Measurements from ENCODE around the gene ARHGAP28. TPM values are rescaled to one million over a fixed set of nuclear protein-coding genes. Genes with fewer than 3 reads are reported as not detected.

The ARHGAP28 gene
- total and polyA plus RNA-seq, 10 of the 15 experiments (the other 5 are each of a cell fraction or from before 2014, with no cell fraction given): not detected

DNA sequence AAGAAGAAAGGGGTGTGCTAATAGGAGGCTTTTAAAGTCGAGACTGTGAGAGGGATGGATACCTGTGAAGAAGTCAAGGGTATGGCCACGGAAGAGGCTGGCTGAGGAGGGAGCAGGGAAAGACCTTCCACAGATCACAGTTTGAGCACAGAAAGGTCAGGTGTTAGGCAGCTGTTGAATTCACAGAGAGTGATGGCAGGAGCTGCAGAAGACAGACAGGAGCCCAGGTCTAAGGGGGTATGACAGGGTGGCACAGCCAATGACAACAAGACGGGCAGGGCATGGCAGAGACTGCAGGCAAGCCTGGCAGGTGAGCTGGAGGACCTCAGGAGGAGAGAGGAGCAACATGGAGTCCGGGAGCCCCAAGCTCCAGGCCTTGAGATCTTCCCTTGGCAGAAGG, 225.0 kb downstream of the ARHGAP28 start:
- POLR2A ChIA-PET: no interaction called here
- Histone ChIP-seq H2AFZ (ENCODE audit: control insufficient read depth, low read depth, low read length) (no peak overlapping the region), H3K9me3 (replicated peaks; ENCODE audit: control insufficient read depth, insufficient read depth, low read length) (no peaks in the 10 kb centered on the region), H3K36me3 (ENCODE audit: control insufficient read depth in 2 of 2, insufficient read depth in 2 of 2, low read length in 1 of 2) (no peaks in the 10 kb centered on the region), H3K27me3 (replicated peaks in 1 of 2; ENCODE audit: control insufficient read depth in 2 of 2, insufficient read depth in 2 of 2, low read length in 1 of 2) (no peaks in the 10 kb centered on the region; a peak in 1 of 4 replicates), H3K4me3 (no peak overlapping the region), H3K27ac (ENCODE audit: control insufficient read depth, insufficient read depth) (no peak overlapping the region), H3K9ac (ENCODE audit: control insufficient read depth, insufficient read depth, low read length) (no peak overlapping the region), H4K20me1 (ENCODE audit: control insufficient read depth, insufficient read depth) (no peaks in the 10 kb centered on the region), H3K4me2 (ENCODE audit: control insufficient read depth, insufficient read depth) (no peak overlapping the region), H3K79me2 (ENCODE audit: control insufficient read depth, insufficient read depth, low read length) (no peaks in the 10 kb centered on the region), H3K4me1 (ENCODE audit: control insufficient read depth, insufficient read depth, low read length) (no peaks in the 10 kb centered on the region)
- SMC1A ChIA-PET (ENCODE audit: uncharacterized antibody, unreplicated experiment): no interaction called here
- 0% methylated on average over 4 of the region's 4 CpGs for WGBS (ENCODE audit: insufficient coverage, insufficient replicate concordance, low lambda C conversion rate, missing lambda C conversion rate)
- intact Hi-C loops (cut with micrococcal nuclease; ENCODE audit: unreplicated experiment) (no loop called here), in situ Hi-C loops (cut with MboI) (no loop called here)
- DNase-seq (ENCODE audit: low read depth, low spot score) (no peak), FAIRE-seq (no peak), ATAC-seq (no peak)
- RAD21 ChIA-PET (ENCODE audit: unreplicated experiment): no interaction called here
- BruUV-seq (replicated peaks): no TSS peak
- CTCF ChIA-PET: no interaction called here
- TF ChIP-seq SMARCA5 (IDR thresholded peaks at IDR 0.05) (no peak), NR2C1 (IDR thresholded peaks at IDR 0.05) (no peak), SPI1 (IDR thresholded peaks at IDR 0.05; ENCODE audit: borderline replicate concordance, insufficient read depth, low read depth, low read length) (no peak), ZNF384 (IDR thresholded peaks at IDR 0.05; ENCODE audit: borderline replicate concordance, low read depth, low read length) (no peak), RUNX3 (IDR thresholded peaks at IDR 0.05; ENCODE audit: low read length) (no peak), MTA2 (IDR thresholded peaks at IDR 0.05; ENCODE audit: low read depth) (no peak), KLF5 (IDR thresholded peaks at IDR 0.05; ENCODE audit: partially characterized antibody) (no peak)
- TF ChIP-seq, protein P1, sequence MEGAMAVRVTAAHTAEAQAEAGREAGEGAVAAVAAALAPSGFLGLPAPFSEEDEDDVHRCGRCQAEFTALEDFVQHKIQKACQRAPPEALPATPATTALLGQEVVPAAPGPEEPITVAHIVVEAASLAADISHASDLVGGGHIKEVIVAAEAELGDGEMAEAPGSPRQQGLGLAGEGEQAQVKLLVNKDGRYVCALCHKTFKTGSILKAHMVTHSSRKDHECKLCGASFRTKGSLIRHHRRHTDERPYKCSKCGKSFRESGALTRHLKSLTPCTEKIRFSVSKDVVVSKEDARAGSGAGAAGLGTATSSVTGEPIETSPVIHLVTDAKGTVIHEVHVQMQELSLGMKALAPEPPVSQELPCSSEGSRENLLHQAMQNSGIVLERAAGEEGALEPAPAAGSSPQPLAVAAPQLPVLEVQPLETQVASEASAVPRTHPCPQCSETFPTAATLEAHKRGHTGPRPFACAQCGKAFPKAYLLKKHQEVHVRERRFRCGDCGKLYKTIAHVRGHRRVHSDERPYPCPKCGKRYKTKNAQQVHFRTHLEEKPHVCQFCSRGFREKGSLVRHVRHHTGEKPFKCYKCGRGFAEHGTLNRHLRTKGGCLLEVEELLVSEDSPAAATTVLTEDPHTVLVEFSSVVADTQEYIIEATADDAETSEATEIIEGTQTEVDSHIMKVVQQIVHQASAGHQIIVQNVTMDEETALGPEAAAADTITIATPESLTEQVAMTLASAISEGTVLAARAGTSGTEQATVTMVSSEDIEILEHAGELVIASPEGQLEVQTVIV (IDR thresholded peaks at IDR 0.05; ENCODE audit: borderline replicate concordance, partially characterized antibody): no peak
- TF ChIP-seq, protein P2, sequence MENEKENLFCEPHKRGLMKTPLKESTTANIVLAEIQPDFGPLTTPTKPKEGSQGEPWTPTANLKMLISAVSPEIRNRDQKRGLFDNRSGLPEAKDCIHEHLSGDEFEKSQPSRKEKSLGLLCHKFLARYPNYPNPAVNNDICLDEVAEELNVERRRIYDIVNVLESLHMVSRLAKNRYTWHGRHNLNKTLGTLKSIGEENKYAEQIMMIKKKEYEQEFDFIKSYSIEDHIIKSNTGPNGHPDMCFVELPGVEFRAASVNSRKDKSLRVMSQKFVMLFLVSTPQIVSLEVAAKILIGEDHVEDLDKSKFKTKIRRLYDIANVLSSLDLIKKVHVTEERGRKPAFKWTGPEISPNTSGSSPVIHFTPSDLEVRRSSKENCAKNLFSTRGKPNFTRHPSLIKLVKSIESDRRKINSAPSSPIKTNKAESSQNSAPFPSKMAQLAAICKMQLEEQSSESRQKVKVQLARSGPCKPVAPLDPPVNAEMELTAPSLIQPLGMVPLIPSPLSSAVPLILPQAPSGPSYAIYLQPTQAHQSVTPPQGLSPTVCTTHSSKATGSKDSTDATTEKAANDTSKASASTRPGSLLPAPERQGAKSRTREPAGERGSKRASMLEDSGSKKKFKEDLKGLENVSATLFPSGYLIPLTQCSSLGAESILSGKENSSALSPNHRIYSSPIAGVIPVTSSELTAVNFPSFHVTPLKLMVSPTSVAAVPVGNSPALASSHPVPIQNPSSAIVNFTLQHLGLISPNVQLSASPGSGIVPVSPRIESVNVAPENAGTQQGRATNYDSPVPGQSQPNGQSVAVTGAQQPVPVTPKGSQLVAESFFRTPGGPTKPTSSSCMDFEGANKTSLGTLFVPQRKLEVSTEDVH (IDR thresholded peaks at IDR 0.05; ENCODE audit: low read depth, partially characterized antibody): no peak
- TF ChIP-seq, protein P3, sequence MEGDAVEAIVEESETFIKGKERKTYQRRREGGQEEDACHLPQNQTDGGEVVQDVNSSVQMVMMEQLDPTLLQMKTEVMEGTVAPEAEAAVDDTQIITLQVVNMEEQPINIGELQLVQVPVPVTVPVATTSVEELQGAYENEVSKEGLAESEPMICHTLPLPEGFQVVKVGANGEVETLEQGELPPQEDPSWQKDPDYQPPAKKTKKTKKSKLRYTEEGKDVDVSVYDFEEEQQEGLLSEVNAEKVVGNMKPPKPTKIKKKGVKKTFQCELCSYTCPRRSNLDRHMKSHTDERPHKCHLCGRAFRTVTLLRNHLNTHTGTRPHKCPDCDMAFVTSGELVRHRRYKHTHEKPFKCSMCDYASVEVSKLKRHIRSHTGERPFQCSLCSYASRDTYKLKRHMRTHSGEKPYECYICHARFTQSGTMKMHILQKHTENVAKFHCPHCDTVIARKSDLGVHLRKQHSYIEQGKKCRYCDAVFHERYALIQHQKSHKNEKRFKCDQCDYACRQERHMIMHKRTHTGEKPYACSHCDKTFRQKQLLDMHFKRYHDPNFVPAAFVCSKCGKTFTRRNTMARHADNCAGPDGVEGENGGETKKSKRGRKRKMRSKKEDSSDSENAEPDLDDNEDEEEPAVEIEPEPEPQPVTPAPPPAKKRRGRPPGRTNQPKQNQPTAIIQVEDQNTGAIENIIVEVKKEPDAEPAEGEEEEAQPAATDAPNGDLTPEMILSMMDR (IDR thresholded peaks at IDR 0.05 in 2 of 3, conservative IDR thresholded peaks at IDR 0.05 in 1 of 3; ENCODE audit: control insufficient read depth in 2 of 3, extremely low read depth in 1 of 3, insufficient read depth in 1 of 3, low read depth in 3 of 3, low read length in 3 of 3): no peak
